Vagina (tissue), 2 donors: ENCODE data around the gene VPS39. TPM values are rescaled to one million over a fixed set of nuclear protein-coding genes. Genes with fewer than 3 reads are reported as not detected.

ENCODE experiments used
- DNase-seq, 2 donors: peaks; one replicate each; pipeline ENCODE4 v3.0.0-alpha.2; 2017; ENCODE audit errors: extremely low spot score in 2 of 2
- H3K27ac ChIP-seq: fragments of 200-600 bp; sonication (generic); one replicate; pipeline ENCODE4 v1.5.1; 2019
- H3K27me3 ChIP-seq: fragments of 200-600 bp; sonication (generic); one replicate; pipeline ENCODE4 v1.5.1; 2019
- H3K36me3 ChIP-seq, 2 donors: fragments of 200-600 bp; sonication (generic); one replicate each; pipeline ENCODE4 v1.5.1; 2017 to 2019
- H3K4me1 ChIP-seq: fragments of 200-600 bp; sonication (generic); one replicate; pipeline ENCODE4 v1.5.1; 2019
- H3K4me3 ChIP-seq, 2 donors: fragments of 200-600 bp; sonication (generic); 1 replicate in 1 of 2; 2 replicates in 1 of 2; pipeline ENCODE4 v1.5.1; 2016 to 2019
- H3K9me3 ChIP-seq: fragments of 200-600 bp; sonication (generic); one replicate; pipeline ENCODE4 v1.5.1; 2019
- POLR2A ChIP-seq, 2 donors: fragments of 450-650 bp; IDR thresholded peaks; one replicate each; pipeline ENCODE4 v1.6.1; 2017; ENCODE audit warnings: antibody characterized with exemption in 2 of 2, mild to moderate bottlenecking in 2 of 2, moderate library complexity in 2 of 2
- POLR2AphosphoS5 ChIP-seq, 2 donors: sonication (generic); formaldehyde crosslinking; IDR thresholded peaks; one replicate each; pipeline ENCODE4 v1.9.0; 2017; ENCODE audit warnings: antibody characterized with exemption in 2 of 2, mild to moderate bottlenecking in 2 of 2, low read depth in 1 of 2; ENCODE audit not compliant: insufficient read depth in 1 of 2
- intact Hi-C: fragments of 100-400 bp; cut with DNase I; formaldehyde crosslinking; loops from one replicate; pipeline ENCODE4 v1.15.1; 2023
- total RNA-seq: library from RNA; depleted of rRNA; stranded (reverse); fragments of >200 nt; gene quantifications from one replicate; pipeline ENCODE4 v1.2.3, GENCODE V29; 2016
- TF ChIP-seq, protein P1 (sequence below), 3 experiments: fragments of 450-650 bp in 2 of 3; fragments of 200-600 bp in 1 of 3; sonication (generic) in 1 of 3; IDR thresholded peaks; one replicate each; pipeline ENCODE4 v1.5.1; 2017 to 2019; ENCODE audit warnings: antibody characterized with exemption in 3 of 3, mild to moderate bottlenecking in 2 of 3, moderate library complexity in 2 of 3

Gene VPS39
- total RNA-seq, 1 donor from 2014 or later = 85.2 TPM

DNA sequence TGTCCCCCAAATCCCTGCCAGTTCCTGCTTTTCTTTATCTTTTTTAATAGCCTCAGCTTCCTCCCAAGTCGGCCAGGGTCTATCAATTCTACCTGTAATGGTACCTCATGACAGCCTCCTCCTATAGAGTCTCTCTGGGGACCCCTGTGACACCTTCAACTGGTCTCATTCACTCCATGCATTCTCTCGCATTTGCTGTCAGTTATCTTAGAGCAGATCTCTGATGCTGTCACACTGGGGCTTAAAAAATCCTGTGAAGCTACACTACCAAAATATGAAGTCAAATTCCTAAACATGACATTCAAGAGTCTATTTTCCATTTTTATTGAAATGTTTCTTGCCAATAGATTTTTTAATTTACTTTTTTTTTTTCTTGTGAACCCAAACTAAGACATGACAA is 5.5 kb downstream of the VPS39 start:
- DNase-seq = no peak
- H3K27ac ChIP-seq = no peak overlapping the region
- H3K4me3 ChIP-seq = no peak overlapping the region
- H3K9me3 ChIP-seq = no peaks in the 10 kb centered on the region
- H3K27me3 ChIP-seq = no peaks in the 10 kb centered on the region
- intact Hi-C loops = no loop called here
- TF ChIP-seq POLR2AphosphoS5 (IDR thresholded peaks at IDR 0.05; ENCODE audit: insufficient read depth in 1 of 2, low read depth in 1 of 2) (no peak), POLR2A (IDR thresholded peaks at IDR 0.05) (no peak)
- TF ChIP-seq, protein P1, sequence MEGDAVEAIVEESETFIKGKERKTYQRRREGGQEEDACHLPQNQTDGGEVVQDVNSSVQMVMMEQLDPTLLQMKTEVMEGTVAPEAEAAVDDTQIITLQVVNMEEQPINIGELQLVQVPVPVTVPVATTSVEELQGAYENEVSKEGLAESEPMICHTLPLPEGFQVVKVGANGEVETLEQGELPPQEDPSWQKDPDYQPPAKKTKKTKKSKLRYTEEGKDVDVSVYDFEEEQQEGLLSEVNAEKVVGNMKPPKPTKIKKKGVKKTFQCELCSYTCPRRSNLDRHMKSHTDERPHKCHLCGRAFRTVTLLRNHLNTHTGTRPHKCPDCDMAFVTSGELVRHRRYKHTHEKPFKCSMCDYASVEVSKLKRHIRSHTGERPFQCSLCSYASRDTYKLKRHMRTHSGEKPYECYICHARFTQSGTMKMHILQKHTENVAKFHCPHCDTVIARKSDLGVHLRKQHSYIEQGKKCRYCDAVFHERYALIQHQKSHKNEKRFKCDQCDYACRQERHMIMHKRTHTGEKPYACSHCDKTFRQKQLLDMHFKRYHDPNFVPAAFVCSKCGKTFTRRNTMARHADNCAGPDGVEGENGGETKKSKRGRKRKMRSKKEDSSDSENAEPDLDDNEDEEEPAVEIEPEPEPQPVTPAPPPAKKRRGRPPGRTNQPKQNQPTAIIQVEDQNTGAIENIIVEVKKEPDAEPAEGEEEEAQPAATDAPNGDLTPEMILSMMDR (IDR thresholded peaks at IDR 0.05) = no peak
- H3K36me3 ChIP-seq = peaks cover 0 to 12% of the 10 kb centered on the region in 2 donors
- H3K4me1 ChIP-seq = peaks cover 34% of the 10 kb centered on the region

DNA sequence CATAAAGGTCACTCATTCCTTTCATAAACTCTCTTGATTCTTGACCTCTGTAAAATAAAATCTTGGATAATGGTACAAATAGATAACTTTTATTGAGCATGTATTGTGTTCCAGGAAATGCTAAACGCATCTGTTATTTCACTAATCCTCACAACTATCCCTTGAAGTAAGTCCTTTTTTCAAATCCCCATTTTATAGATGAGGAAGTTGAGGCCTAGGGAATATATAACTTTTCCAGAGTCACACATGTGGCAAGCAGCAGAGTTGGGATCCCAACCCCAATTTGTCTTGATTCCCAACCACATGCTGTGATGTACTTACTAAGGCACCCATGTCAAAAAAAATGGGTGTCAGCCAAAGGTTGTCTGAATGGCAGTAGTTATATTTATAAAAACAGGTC is 6.3 kb downstream of the VPS39 start:
- Histone ChIP-seq H3K4me3 (no peak overlapping the region), H3K36me3 (peaks cover 0 to 16% of the 10 kb centered on the region in 2 donors), H3K4me1 (peaks cover 26% of the 10 kb centered on the region), H3K9me3 (no peaks in the 10 kb centered on the region), H3K27me3 (no peaks in the 10 kb centered on the region), H3K27ac (no peak overlapping the region)
- intact Hi-C loops = no loop called here
- TF ChIP-seq POLR2A (IDR thresholded peaks at IDR 0.05) = no peak
- TF ChIP-seq POLR2AphosphoS5 (IDR thresholded peaks at IDR 0.05; ENCODE audit: insufficient read depth in 1 of 2, low read depth in 1 of 2) = no peak
- TF ChIP-seq, protein P1 (IDR thresholded peaks at IDR 0.05) = no peak
- no peak for DNase-seq

DNA sequence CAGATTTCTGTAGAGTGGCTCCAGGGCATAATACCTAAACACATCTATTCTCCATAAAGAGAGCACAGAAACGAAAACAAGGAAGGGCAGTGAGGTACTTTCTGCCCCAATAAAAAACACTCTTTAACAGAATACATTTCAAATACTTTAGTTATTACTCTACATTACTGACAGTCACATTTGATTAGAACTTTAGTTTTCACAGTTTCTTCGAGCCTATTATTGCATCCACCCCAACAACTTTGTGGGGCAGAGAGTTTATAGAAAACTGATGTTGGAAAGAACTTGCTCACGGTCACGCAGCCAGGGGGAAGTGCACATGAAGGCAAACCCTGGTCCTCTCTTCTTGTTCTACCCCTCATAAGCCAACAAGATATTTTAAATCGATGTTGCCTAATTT is 9.0 kb downstream of the VPS39 start:
- Histone ChIP-seq H3K4me3 (no peak overlapping the region), H3K4me1 (peaks cover 17% of the 10 kb centered on the region), H3K27ac (no peak overlapping the region), H3K27me3 (no peaks in the 10 kb centered on the region), H3K9me3 (no peaks in the 10 kb centered on the region), H3K36me3 (peaks cover 0 to 16% of the 10 kb centered on the region in 2 donors)
- intact Hi-C loops = no loop called here
- no peak for DNase-seq
- TF ChIP-seq POLR2AphosphoS5 (IDR thresholded peaks at IDR 0.05; ENCODE audit: insufficient read depth in 1 of 2, low read depth in 1 of 2) (no peak), POLR2A (IDR thresholded peaks at IDR 0.05) (no peak)
- TF ChIP-seq, protein P1 (IDR thresholded peaks at IDR 0.05) = no peak

DNA sequence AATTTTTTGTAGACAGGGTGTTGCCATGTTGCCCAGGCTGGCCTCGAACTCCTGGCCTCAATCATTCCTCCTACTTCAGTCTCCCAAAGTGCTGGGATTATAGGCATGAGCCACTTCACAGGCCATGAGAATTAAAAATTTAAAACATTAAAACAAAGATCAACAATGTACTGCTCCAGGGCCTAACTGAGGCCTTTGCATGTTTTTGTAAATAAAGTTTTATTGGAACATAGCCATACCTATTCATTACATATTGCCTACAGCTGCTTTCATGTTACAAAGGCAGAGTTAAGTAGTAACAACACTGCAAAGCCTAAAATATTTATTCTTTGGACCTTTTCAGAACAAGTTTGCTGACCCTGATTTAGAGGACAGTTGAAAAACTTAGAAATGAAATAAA is 9.6 kb downstream of the VPS39 start:
- Histone ChIP-seq H3K27me3 (no peaks in the 10 kb centered on the region), H3K4me1 (peaks cover 11% of the 10 kb centered on the region), H3K4me3 (no peak overlapping the region), H3K9me3 (no peaks in the 10 kb centered on the region), H3K36me3 (peaks cover 0 to 16% of the 10 kb centered on the region in 2 donors), H3K27ac (no peak overlapping the region)
- TF ChIP-seq POLR2AphosphoS5 (IDR thresholded peaks at IDR 0.05; ENCODE audit: insufficient read depth in 1 of 2, low read depth in 1 of 2) (no peak), POLR2A (IDR thresholded peaks at IDR 0.05) (no peak)
- TF ChIP-seq, protein P1 (IDR thresholded peaks at IDR 0.05) = no peak
- intact Hi-C loops = no loop called here
- no peak for DNase-seq

DNA sequence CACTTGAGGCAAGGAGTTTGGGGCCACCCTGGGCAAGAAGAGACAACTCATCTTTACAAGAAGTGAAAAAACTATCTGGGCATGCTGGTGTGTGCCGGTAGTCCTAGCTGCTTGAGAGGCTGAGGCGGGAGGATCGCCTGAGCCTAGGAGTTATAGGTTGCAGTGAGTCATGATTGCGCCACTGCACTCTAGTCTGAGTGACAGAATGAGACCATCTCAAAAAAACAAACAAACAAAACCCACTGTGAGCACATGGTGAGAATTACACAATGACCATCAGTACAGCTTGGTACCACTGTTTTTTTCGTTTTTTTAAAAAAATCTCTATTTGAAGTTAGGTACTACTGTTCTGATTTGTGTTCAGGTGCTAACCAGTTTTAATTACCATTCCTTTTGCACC is 13.6 kb downstream of the VPS39 start:
- TF ChIP-seq, protein P1 (IDR thresholded peaks at IDR 0.05) = no peak
- TF ChIP-seq POLR2AphosphoS5 (IDR thresholded peaks at IDR 0.05; ENCODE audit: insufficient read depth in 1 of 2, low read depth in 1 of 2) (no peak), POLR2A (IDR thresholded peaks at IDR 0.05) (no peak)
- peaks cover 4% of the 10 kb centered on the region for H3K4me1 ChIP-seq
- intact Hi-C loops = no loop called here
- H3K27ac ChIP-seq = peak overlapping the region; percentile 19
- no peak overlapping the region for H3K4me3 ChIP-seq
- H3K27me3 ChIP-seq = no peaks in the 10 kb centered on the region
- peaks cover 0 to 37% of the 10 kb centered on the region in 2 donors for H3K36me3 ChIP-seq
- DNase-seq = no peak
- H3K9me3 ChIP-seq = no peaks in the 10 kb centered on the region
